PFSK-1 (cell line): ENCODE measurements around the gene PROKR1.

Experiments used
- FOXP2 ChIP-seq: optimal IDR thresholded peaks from 2 replicates; pipeline ENCODE3; 2011; ENCODE audit warnings: borderline replicate concordance, control low read depth, inconsistent platforms; ENCODE audit not compliant: insufficient read depth; ENCODE audit errors: extremely low read length, extremely low read depth
- POLR2AphosphoS5 ChIP-seq: IDR thresholded peaks from 2 replicates; pipeline ENCODE4 v1.6.1; 2012; ENCODE audit warnings: low read depth, mild to moderate bottlenecking, control low read depth, low read length, moderate library complexity
- REST ChIP-seq, 2 experiments: IDR thresholded peaks; 2 replicates each; pipeline versions ENCODE4 v1.6.1 to v1.8.0; 2011 to 2012; ENCODE audit warnings: low read depth in 2 of 2, low read length in 2 of 2, control low read depth in 1 of 2, inconsistent platforms in 1 of 2, mild to moderate bottlenecking in 1 of 2, moderate library complexity in 1 of 2; ENCODE audit not compliant: insufficient read depth in 1 of 2
- SIN3A ChIP-seq: IDR thresholded peaks from 2 replicates; pipeline ENCODE4 v1.6.1; 2012; ENCODE audit warnings: mild to moderate bottlenecking, low read length, moderate library complexity, borderline replicate concordance; ENCODE audit not compliant: insufficient read depth
- TAF1 ChIP-seq: IDR thresholded peaks from 2 replicates; pipeline ENCODE4 v1.6.1; 2012; ENCODE audit warnings: low read length, control low read depth, borderline replicate concordance; ENCODE audit not compliant: insufficient read depth

- TF ChIP-seq TAF1 = no peak
- no peak for TF ChIP-seq SIN3A
- TF ChIP-seq POLR2AphosphoS5 = no peak
- no peak for TF ChIP-seq REST (IDR thresholded peaks at IDR 0.05; ENCODE audit: insufficient read depth in 1 of 2, low read depth in 2 of 2, low read length in 2 of 2)
- TF ChIP-seq FOXP2 = no peak
These were observed 50.6 kb downstream of the PROKR1 start for GRCh38 chr2:68693951-68694350.
